HEK293 (cell line): ENCODE measurements around the gene YAF2.
A peak's percentile ranks its signal among the peaks of the same experiment; 100 is the strongest.
"Not testable (repeated sequence)": the region's sequence is repeated elsewhere in the genome, so short reads cannot be mapped to it uniquely, and the experiment has no call there.

Source experiments
- CTCF ChIA-PET: fragments of 350-600 bp; formaldehyde crosslinking; extraction: SDS; loops from one replicate; lab custom pipeline; 2021; ENCODE audit warnings: antibody characterized with exemption; lab: Yijun Ruan, JAX
- POLR2A ChIA-PET: fragments of 300-600 bp; formaldehyde crosslinking; extraction: SDS; loops from one replicate; lab custom pipeline; 2020; ENCODE audit warnings: antibody characterized with exemption, inconsistent platforms; lab: Yijun Ruan, JAX
- H3K27ac ChIP-seq: fragments of 200-500 bp; sonication (Bioruptor generic); 2 replicates; pipeline ENCODE4 v1.5.1; 2014; ENCODE audit warnings: low read depth, low read length, control low read depth, inconsistent platforms; ENCODE audit errors: extremely low read depth
- H3K36me3 ChIP-seq, 2 experiments: fragments of 200-500 bp in 1 of 2; sonication (Bioruptor generic) in 1 of 2; 1 replicate in 1 of 2; 2 replicates in 1 of 2; pipeline ENCODE4 v1.5.1; 2014 to 2017; ENCODE audit warnings: inconsistent platforms in 2 of 2, low read length in 2 of 2; ENCODE audit not compliant: control insufficient read depth in 2 of 2, insufficient read depth in 1 of 2
- H3K4me1 ChIP-seq: fragments of 200-500 bp; sonication (Bioruptor generic); 2 replicates; pipeline ENCODE4 v1.5.1; 2014; ENCODE audit warnings: mild to moderate bottlenecking, low read length, inconsistent platforms; ENCODE audit not compliant: control insufficient read depth, insufficient read depth
- H3K4me3 ChIP-seq: 2 replicates; pipeline ENCODE4 v1.5.1; 2011; ENCODE audit warnings: low read depth, mild to moderate bottlenecking, control low read depth, low read length, moderate library complexity
- H3K9me3 ChIP-seq: fragments of 200-500 bp; sonication (Bioruptor generic); 2 replicates; pipeline ENCODE4 v1.5.1; 2014; ENCODE audit warnings: low read depth, low read length, inconsistent platforms; ENCODE audit not compliant: control insufficient read depth, insufficient read depth
- BCL11A ChIP-seq: fragments of 450-650 bp; formaldehyde crosslinking; IDR thresholded peaks from 2 replicates; pipeline ENCODE4 v1.5.1; 2016; ENCODE audit warnings: low read depth, missing biosample characterization, missing genetic modification characterization
- GLIS1 ChIP-seq: fragments of 450-650 bp; formaldehyde crosslinking; IDR thresholded peaks from 2 replicates; pipeline ENCODE4 v1.5.1; 2016; ENCODE audit warnings: missing biosample characterization, missing genetic modification characterization
- OVOL3 ChIP-seq: fragments of 450-650 bp; formaldehyde crosslinking; IDR thresholded peaks from 2 replicates; pipeline ENCODE4 v1.5.1; 2016; ENCODE audit warnings: missing biosample characterization, missing genetic modification characterization
- SP2 ChIP-seq: fragments of 450-650 bp; formaldehyde crosslinking; IDR thresholded peaks from 2 replicates; pipeline ENCODE4 v1.5.1; 2016; ENCODE audit warnings: missing biosample characterization, missing genetic modification characterization
- SP3 ChIP-seq: fragments of 450-650 bp; formaldehyde crosslinking; IDR thresholded peaks from 2 replicates; pipeline ENCODE4 v1.5.1; 2016; ENCODE audit warnings: missing biosample characterization, missing genetic modification characterization
- ZBTB1 ChIP-seq: fragments of 450-650 bp; formaldehyde crosslinking; IDR thresholded peaks from 2 replicates; pipeline ENCODE4 v1.5.1; 2016; ENCODE audit warnings: missing biosample characterization, missing genetic modification characterization
- ZBTB8A ChIP-seq: fragments of 450-650 bp; formaldehyde crosslinking; IDR thresholded peaks from 2 replicates; pipeline ENCODE4 v1.5.1; 2016; ENCODE audit warnings: missing biosample characterization, missing genetic modification characterization
- ZEB2 ChIP-seq: fragments of 450-650 bp; formaldehyde crosslinking; IDR thresholded peaks from 2 replicates; pipeline ENCODE4 v1.5.1; 2016; ENCODE audit warnings: missing biosample characterization, missing genetic modification characterization
- ZFP37 ChIP-seq: fragments of 450-650 bp; formaldehyde crosslinking; IDR thresholded peaks from 2 replicates; pipeline ENCODE4 v1.5.1; 2016; ENCODE audit warnings: missing biosample characterization, missing genetic modification characterization
- ZNF121 ChIP-seq: fragments of 450-650 bp; formaldehyde crosslinking; IDR thresholded peaks from 2 replicates; pipeline ENCODE4 v1.5.1; 2016; ENCODE audit warnings: missing biosample characterization, missing genetic modification characterization
- ZNF19 ChIP-seq: fragments of 450-650 bp; formaldehyde crosslinking; IDR thresholded peaks from 2 replicates; pipeline ENCODE4; 2016; ENCODE audit warnings: missing biosample characterization, missing genetic modification characterization, low read depth
- ZNF221 ChIP-seq: fragments of 450-650 bp; formaldehyde crosslinking; IDR thresholded peaks from 2 replicates; pipeline ENCODE4 v1.5.1; 2017; ENCODE audit warnings: missing biosample characterization, missing genetic modification characterization, borderline replicate concordance
- ZNF223 ChIP-seq: fragments of 450-650 bp; formaldehyde crosslinking; IDR thresholded peaks from 2 replicates; pipeline ENCODE4 v1.5.1; 2016; ENCODE audit warnings: missing biosample characterization, missing genetic modification characterization
- ZNF239 ChIP-seq: fragments of 450-650 bp; formaldehyde crosslinking; IDR thresholded peaks from 2 replicates; pipeline ENCODE4 v1.5.1; 2016; ENCODE audit warnings: missing biosample characterization, missing genetic modification characterization
- ZNF266 ChIP-seq: fragments of 450-650 bp; formaldehyde crosslinking; IDR thresholded peaks from 2 replicates; pipeline ENCODE4 v1.5.1; 2016; ENCODE audit warnings: missing biosample characterization, missing genetic modification characterization, low read depth
- ZNF354C ChIP-seq: fragments of 450-650 bp; formaldehyde crosslinking; IDR thresholded peaks from 2 replicates; pipeline ENCODE4 v1.5.1; 2016; ENCODE audit warnings: missing biosample characterization, missing genetic modification characterization, low read depth, borderline replicate concordance
- ZNF426 ChIP-seq: fragments of 450-650 bp; formaldehyde crosslinking; IDR thresholded peaks from 2 replicates; pipeline ENCODE4 v1.5.1; 2017; ENCODE audit warnings: missing biosample characterization, missing genetic modification characterization, mild to moderate bottlenecking, inconsistent platforms, moderate library complexity
- ZNF433 ChIP-seq: fragments of 450-650 bp; formaldehyde crosslinking; IDR thresholded peaks from 2 replicates; pipeline ENCODE4 v1.5.1; 2016; ENCODE audit warnings: missing biosample characterization, missing genetic modification characterization, low read depth
- ZNF501 ChIP-seq: fragments of 450-650 bp; formaldehyde crosslinking; IDR thresholded peaks from 2 replicates; pipeline ENCODE4 v1.5.1; 2016; ENCODE audit warnings: missing biosample characterization, missing genetic modification characterization
- ZNF510 ChIP-seq: fragments of 450-650 bp; formaldehyde crosslinking; IDR thresholded peaks from 2 replicates; pipeline ENCODE4 v1.5.1; 2018; ENCODE audit warnings: mild to moderate bottlenecking, missing genetic modification characterization, missing biosample characterization; ENCODE audit not compliant: insufficient replicate concordance
- ZNF530 ChIP-seq: fragments of 450-650 bp; formaldehyde crosslinking; IDR thresholded peaks from 2 replicates; pipeline ENCODE4 v1.5.1; 2016; ENCODE audit warnings: low read depth, missing biosample characterization, missing genetic modification characterization
- ZNF558 ChIP-seq: fragments of 450-650 bp; formaldehyde crosslinking; IDR thresholded peaks from 2 replicates; pipeline ENCODE4 v1.5.1; 2016; ENCODE audit warnings: missing biosample characterization, missing genetic modification characterization
- ZNF585B ChIP-seq: fragments of 450-650 bp; formaldehyde crosslinking; IDR thresholded peaks from 2 replicates; pipeline ENCODE4 v1.5.1; 2016; ENCODE audit warnings: missing biosample characterization, missing genetic modification characterization
- ZNF654 ChIP-seq: fragments of 450-650 bp; formaldehyde crosslinking; IDR thresholded peaks from 2 replicates; pipeline ENCODE4 v1.5.1; 2016; ENCODE audit warnings: low read depth, missing biosample characterization, missing genetic modification characterization
- ZNF664 ChIP-seq: fragments of 450-650 bp; formaldehyde crosslinking; IDR thresholded peaks from 2 replicates; pipeline ENCODE4 v1.5.1; 2016; ENCODE audit warnings: missing biosample characterization, missing genetic modification characterization
- ZXDB ChIP-seq: fragments of 450-650 bp; formaldehyde crosslinking; IDR thresholded peaks from 2 replicates; pipeline ENCODE4 v1.5.1; 2016; ENCODE audit warnings: missing biosample characterization, missing genetic modification characterization
- TF ChIP-seq, protein P1 (sequence below): fragments of 450-650 bp; formaldehyde crosslinking; IDR thresholded peaks from 2 replicates; pipeline ENCODE4 v1.5.1; 2017; ENCODE audit warnings: missing biosample characterization, missing genetic modification characterization
- TF ChIP-seq, protein P2 (sequence below): fragments of 450-650 bp; formaldehyde crosslinking; IDR thresholded peaks from 2 replicates; pipeline ENCODE4 v1.5.1; 2016; ENCODE audit warnings: missing biosample characterization, missing genetic modification characterization
- TF ChIP-seq, protein P3 (sequence below): fragments of 450-650 bp; formaldehyde crosslinking; IDR thresholded peaks from 2 replicates; pipeline ENCODE4 v1.5.1; 2016; ENCODE audit warnings: missing biosample characterization, missing genetic modification characterization
- TF ChIP-seq, protein P4 (sequence below): fragments of 450-650 bp; formaldehyde crosslinking; IDR thresholded peaks from 2 replicates; pipeline ENCODE4 v1.5.1; 2016; ENCODE audit warnings: missing biosample characterization, missing genetic modification characterization, borderline replicate concordance

The YAF2 gene

DNA sequence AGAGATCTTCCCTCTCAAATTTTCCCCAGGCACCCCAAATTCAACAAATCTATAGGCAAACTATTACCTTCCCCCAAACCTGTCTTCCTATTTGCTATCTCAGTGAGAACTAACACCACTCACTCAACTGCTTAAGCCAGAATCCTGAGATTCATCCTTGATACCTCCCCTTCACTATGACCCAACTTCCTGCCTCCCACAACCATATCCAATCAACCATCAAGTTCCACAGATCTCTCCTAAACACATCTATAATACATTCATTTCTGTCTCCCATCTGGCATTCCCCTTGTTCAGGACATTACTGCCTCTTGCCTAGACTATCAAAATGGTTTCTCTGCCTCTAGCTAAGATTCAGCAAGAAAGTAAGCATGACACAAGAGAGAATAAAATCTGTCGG, 21.3 kb downstream of the YAF2 start:
- POLR2A ChIA-PET, result no interaction called here
- Histone ChIP-seq H3K4me1 (peaks cover 17% of the 10 kb centered on the region), H3K36me3 (no peaks in the 10 kb centered on the region), H3K27ac (no peak overlapping the region), H3K4me3 (no peak overlapping the region), H3K9me3 (no peaks in the 10 kb centered on the region)
- CTCF ChIA-PET, result no interaction called here
- TF ChIP-seq GLIS1 (tag by site-specific recombination) (no peak), SP2 (tag by site-specific recombination) (0 out of 2 replicates have a peak, but pooled peaks have one; percentile 11), ZNF239 (tag by site-specific recombination) (peak; percentile 72; the same call in 1 of the 2 replicates)

DNA sequence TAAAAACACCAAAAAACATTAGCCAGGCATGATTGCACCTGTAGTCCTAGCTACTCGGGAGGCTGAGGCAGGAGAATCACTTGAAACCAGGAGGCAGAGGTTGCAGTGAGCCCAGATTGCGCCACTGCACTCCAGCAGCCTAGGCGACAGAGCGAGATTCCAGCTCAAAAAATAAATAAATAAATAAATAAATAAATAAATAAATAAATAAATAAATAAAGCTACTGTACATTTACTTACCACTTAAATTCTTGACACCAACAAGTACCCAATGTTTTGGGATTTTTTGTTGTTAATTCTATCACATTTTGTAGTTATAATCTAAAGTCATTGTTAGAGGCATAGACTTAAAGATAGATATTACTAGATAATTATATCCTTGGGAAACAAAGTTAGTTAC, 22.3 kb downstream of the YAF2 start:
- H3K4me3 ChIP-seq, H3K36me3 ChIP-seq, H3K27ac ChIP-seq, POLR2A ChIA-PET, H3K9me3 ChIP-seq: not testable (repeated sequence)
- CTCF ChIA-PET, result interaction anchor here (0.8 to 1.2 kb wide), 2 partner anchors 21 to 23 kb away, joined by 3 to 5 read pairs; no protein-coding TSS in a partner anchor
- peaks cover 15% of the 10 kb centered on the region for H3K4me1 ChIP-seq
- TF ChIP-seq ZNF121 (tag by site-specific recombination), result peak; percentile 75; the same call in 1 of the 2 replicates
- peak; percentile 87; the same call in 1 of the 2 replicates for TF ChIP-seq ZNF354C (tag by site-specific recombination)
- peak; percentile 29; the same call in 1 of the 2 replicates for TF ChIP-seq ZNF585B (tag by site-specific recombination)
- peak; percentile 39; the same call in 1 of the 2 replicates for TF ChIP-seq SP3 (tag by site-specific recombination)
- peak; percentile 64 for TF ChIP-seq ZNF654
- TF ChIP-seq BCL11A, result peak; percentile 61; the same call in 1 of the 2 replicates
- peak; percentile 72; the same call in 1 of the 2 replicates for TF ChIP-seq ZNF664
- TF ChIP-seq, protein P1, sequence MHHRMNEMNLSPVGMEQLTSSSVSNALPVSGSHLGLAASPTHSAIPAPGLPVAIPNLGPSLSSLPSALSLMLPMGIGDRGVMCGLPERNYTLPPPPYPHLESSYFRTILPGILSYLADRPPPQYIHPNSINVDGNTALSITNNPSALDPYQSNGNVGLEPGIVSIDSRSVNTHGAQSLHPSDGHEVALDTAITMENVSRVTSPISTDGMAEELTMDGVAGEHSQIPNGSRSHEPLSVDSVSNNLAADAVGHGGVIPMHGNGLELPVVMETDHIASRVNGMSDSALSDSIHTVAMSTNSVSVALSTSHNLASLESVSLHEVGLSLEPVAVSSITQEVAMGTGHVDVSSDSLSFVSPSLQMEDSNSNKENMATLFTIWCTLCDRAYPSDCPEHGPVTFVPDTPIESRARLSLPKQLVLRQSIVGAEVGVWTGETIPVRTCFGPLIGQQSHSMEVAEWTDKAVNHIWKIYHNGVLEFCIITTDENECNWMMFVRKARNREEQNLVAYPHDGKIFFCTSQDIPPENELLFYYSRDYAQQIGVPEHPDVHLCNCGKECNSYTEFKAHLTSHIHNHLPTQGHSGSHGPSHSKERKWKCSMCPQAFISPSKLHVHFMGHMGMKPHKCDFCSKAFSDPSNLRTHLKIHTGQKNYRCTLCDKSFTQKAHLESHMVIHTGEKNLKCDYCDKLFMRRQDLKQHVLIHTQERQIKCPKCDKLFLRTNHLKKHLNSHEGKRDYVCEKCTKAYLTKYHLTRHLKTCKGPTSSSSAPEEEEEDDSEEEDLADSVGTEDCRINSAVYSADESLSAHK, result peak; percentile 25; the same call in 1 of the 2 replicates
- TF ChIP-seq ZBTB8A (tag by site-specific recombination), result peak; percentile 91
- TF ChIP-seq ZNF530 (tag by site-specific recombination), result peak; percentile 83
- TF ChIP-seq ZNF426 (tag by site-specific recombination), result peak; percentile 100
- TF ChIP-seq ZNF19 (tag by site-specific recombination), result peak; percentile 97
- peak; percentile 88 for TF ChIP-seq ZNF558 (tag by site-specific recombination)
- peak; percentile 96 for TF ChIP-seq ZNF510 (tag by site-specific recombination)
- peak; percentile 87 for TF ChIP-seq ZNF501
- peak; percentile 96 for TF ChIP-seq ZNF433
- TF ChIP-seq ZNF266 (tag by site-specific recombination), result peak; percentile 91
- 0 out of 2 replicates have a peak, but pooled peaks have one; percentile 34 for TF ChIP-seq ZEB2 (tag by site-specific recombination)
- TF ChIP-seq, protein P2, sequence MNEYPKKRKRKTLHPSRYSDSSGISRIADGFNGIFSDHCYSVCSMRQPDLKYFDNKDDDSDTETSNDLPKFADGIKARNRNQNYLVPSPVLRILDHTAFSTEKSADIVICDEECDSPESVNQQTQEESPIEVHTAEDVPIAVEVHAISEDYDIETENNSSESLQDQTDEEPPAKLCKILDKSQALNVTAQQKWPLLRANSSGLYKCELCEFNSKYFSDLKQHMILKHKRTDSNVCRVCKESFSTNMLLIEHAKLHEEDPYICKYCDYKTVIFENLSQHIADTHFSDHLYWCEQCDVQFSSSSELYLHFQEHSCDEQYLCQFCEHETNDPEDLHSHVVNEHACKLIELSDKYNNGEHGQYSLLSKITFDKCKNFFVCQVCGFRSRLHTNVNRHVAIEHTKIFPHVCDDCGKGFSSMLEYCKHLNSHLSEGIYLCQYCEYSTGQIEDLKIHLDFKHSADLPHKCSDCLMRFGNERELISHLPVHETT (tag by site-specific recombination), result peak; percentile 70
- TF ChIP-seq, protein P3, sequence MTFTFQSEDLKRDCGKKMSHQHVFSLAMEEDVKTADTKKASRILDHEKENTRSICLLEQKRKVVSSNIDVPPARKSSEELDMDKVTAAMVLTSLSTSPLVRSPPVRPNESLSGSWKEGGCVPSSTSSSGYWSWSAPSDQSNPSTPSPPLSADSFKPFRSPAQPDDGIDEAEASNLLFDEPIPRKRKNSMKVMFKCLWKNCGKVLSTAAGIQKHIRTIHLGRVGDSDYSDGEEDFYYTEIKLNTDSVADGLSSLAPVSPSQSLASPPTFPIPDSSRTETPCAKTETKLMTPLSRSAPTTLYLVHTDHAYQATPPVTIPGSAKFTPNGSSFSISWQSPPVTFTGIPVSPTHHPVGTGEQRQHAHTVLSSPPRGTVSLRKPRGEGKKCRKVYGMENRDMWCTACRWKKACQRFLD (tag by site-specific recombination), result peak; percentile 14; the same call in 1 of the 2 replicates
- peak; percentile 64; the same call in 1 of the 2 replicates for TF ChIP-seq ZNF221
- TF ChIP-seq ZBTB1 (tag by site-specific recombination), result peak; percentile 75; the same call in 1 of the 2 replicates
- TF ChIP-seq OVOL3 (tag by site-specific recombination), result peak; percentile 81
- TF ChIP-seq ZNF223 (tag by site-specific recombination), result peak; percentile 77; the same call in 1 of the 2 replicates
- peak; percentile 93 for TF ChIP-seq ZXDB (tag by site-specific recombination)
- peak; percentile 96 for TF ChIP-seq ZFP37 (tag by site-specific recombination)
- TF ChIP-seq, protein P4, sequence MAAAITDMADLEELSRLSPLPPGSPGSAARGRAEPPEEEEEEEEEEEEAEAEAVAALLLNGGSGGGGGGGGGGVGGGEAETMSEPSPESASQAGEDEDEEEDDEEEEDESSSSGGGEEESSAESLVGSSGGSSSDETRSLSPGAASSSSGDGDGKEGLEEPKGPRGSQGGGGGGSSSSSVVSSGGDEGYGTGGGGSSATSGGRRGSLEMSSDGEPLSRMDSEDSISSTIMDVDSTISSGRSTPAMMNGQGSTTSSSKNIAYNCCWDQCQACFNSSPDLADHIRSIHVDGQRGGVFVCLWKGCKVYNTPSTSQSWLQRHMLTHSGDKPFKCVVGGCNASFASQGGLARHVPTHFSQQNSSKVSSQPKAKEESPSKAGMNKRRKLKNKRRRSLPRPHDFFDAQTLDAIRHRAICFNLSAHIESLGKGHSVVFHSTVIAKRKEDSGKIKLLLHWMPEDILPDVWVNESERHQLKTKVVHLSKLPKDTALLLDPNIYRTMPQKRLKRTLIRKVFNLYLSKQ, result peak; percentile 90; the same call in 1 of the 2 replicates
